C4-2B (cell line): Measurements from ENCODE around the gene PRR13.
"Not testable (repeated sequence)": the region's sequence is repeated elsewhere in the genome, so short reads cannot be mapped to it uniquely, and the experiment has no call there.

Source experiments
- H3K27ac ChIP-seq: fragments of 450-650 bp; 2 replicates; pipeline ENCODE4 v1.5.1; 2017
- CTCF ChIP-seq: fragments of 450-650 bp; conservative IDR thresholded peaks from 2 replicates; pipeline ENCODE4 v1.5.1; 2017; ENCODE audit warnings: mild to moderate bottlenecking
- ZFX ChIP-seq: fragments of 450-650 bp; IDR thresholded peaks from 2 replicates; pipeline ENCODE4 v1.6.1; 2017

The PRR13 gene

GRCh38 chr12:53479331-53479730 lies 37.8 kb downstream of the PRR13 start:
- no peak overlapping the region for H3K27ac ChIP-seq
- TF ChIP-seq CTCF (no peak), ZFX (no peak)

GRCh38 chr12:53480491-53481442 lies 39.2 kb downstream of the PRR13 start:
- TF ChIP-seq CTCF: no peak
- no peak overlapping the region for H3K27ac ChIP-seq

- not testable (repeated sequence) for H3K27ac ChIP-seq
Measured at GRCh38 chr12:53481458-53481857, 39.9 kb downstream of the PRR13 start.

- H3K27ac ChIP-seq: no peak overlapping the region
- no peak for TF ChIP-seq ZFX
- no peak for TF ChIP-seq CTCF
Measured at GRCh38 chr12:53481939-53482586, 40.5 kb downstream of the PRR13 start.

- no peak overlapping the region for H3K27ac ChIP-seq
Measured at GRCh38 chr12:53482626-53483168, 41.2 kb downstream of the PRR13 start.

GRCh38 chr12:53483225-53483978 lies 41.9 kb downstream of the PRR13 start:
- TF ChIP-seq ZFX (no peak), CTCF (no peak)
- H3K27ac ChIP-seq: peak overlapping the region; percentile 1; the same call in 1 of the 2 replicates

More at GRCh38 chr12:53482626-53483168, 41.2 kb downstream of the PRR13 start:
- TF ChIP-seq CTCF (no peak), ZFX (no peak)

- peak overlapping the region; percentile 1; the same call in 1 of the 2 replicates for H3K27ac ChIP-seq
Measured at GRCh38 chr12:53483979-53484377, 42.4 kb downstream of the PRR13 start.

More at GRCh38 chr12:53483979-53484377, 42.4 kb downstream of the PRR13 start:
- TF ChIP-seq CTCF (no peak), ZFX (no peak)
